ENCODE measurements around the gene THBD.

Gene THBD

DNA sequence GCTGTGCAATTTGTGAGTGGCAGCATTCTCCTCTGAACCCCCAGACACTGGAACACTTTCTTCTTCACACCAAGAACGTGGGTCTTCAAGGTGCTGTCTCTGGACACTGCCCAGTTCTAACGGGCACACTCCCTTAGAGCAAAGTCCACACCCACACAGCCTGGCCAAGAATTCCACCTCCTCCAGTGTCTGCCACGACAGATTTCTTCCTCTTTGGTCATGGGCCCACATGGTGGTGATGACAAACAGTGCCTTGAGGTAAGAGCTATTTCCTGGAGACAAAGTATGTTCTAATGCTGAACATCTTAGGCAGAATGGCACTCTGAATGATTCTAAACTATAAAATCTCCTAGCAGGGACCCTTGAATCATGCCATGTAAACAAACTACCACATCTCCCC is 39.8 kb downstream of the THBD start:
- no peak for DNase-seq (ENCODE audit: low spot score)

DNA sequence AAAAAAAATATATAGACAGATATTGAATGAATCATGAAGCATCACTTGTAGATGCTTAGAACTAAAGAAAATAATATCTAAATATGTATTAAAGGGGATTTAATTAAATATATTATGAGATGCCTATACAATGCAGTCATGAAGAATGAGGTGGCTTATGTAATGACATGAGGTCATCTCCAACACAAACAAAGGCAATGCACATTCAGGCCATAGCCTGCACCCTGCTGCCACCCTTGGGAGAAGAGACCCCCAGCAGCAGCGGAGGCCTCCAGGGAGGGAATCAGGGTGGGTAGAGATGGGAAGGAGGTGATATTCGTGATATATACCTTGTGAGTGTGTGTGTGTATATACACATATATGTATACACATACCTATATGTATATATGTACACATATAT is 40.8 kb downstream of the THBD start:
- DNase-seq (ENCODE audit: low spot score) = no peak

DNA sequence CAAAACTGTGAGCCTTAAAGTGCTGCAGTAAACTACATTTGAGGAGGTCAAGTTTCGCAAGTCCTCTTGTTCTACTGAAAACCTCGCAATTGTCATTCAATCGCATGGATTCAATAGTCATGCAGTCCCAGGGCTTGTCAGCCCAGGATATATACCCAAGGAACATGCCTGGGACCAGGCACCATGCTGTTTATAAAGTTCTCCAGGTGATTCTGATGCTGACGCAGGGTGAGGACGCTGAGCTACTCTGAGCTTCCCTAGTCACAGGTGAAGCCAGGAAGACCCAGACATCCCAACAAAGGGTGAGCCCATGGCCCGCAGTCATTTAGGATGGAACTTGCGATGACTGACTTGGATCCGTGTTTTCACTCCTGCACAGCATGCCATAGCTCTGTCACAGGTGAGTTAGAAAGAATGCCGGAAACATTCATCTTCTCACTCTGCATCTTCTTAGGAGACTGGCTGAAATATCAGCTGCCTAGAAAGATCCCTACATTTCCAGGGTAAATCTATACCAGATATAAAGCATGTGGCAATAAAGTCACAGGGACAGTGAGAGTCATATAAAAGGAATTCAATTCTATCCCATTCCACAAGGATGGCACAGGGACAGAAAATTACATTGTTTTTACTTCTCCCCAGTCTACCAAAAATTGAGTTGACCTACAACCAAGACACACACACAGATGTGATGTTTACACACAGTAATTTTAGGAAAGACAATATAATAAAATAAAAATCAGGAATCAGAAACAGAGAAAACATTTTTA is 41.4 kb downstream of the THBD start:
- DNase-seq (ENCODE audit: low spot score) = no peak

DNA sequence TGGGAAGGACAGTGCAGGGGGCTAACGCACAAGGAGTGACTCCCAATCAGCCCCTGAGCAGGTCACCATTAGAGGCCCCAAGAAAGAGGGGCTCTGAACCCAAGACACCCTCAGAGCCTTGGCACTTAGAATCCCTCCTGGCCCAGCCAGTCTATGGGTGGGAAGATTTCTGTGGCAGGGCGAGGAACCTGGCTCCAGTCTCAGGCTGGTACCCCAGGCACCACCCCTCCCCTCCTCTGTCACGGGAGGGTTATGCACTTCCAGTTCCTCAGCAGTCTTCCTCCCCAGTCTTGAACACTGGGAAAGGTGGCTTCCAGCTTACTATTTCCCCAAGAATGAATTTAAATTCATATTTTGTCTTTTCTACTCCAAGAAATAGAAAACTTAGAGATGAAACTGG is 42.0 kb downstream of the THBD start:
- no peak for DNase-seq (ENCODE audit: low spot score)

DNA sequence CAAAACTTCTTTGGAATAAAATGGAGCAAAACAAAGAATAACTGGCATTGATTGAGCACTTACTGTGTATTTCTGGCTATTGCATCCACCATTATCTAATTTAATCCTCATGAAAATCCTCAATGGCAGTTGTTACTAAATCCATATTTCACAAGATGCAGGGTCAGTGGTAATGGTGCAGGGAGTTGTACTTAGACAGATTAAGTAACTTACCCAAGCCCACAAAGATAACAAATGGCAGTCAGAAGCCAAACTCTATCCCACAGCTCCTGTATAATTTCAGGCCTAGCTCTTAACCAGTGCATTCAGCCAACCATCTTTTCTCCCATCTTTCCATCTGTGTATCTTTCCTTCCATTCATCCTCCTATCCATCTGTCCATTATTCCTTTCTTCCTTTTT is 43.7 kb downstream of the THBD start:
- DNase-seq (ENCODE audit: low spot score) = no peak

DNA sequence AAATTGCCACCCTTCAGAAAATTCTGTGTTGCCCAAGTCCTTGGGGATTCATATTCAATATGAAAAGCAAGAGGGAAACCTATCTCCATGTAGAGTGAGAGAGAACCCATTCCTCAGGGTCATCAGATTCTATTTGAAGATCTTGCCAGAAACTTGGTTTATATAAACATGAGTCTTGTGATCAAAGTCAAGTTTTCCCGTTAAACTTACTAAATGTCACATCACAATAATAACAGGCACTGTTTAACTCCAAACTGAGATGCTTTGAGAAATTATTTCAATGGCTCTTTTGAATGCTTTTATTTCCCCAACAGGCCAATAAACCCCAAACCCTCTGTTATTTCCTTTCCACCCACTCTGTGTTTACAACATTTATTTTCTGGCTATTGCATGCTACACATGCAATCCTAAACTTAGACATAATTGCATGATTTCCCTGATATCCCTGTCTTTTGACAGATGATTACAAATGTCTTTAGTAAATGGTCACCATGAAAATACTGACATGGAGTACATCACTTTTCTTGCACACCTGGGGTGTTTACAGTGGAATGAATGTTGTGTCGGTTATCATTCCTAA is 45.5 kb downstream of the THBD start:
- no peak for DNase-seq (ENCODE audit: low spot score)

DNA sequence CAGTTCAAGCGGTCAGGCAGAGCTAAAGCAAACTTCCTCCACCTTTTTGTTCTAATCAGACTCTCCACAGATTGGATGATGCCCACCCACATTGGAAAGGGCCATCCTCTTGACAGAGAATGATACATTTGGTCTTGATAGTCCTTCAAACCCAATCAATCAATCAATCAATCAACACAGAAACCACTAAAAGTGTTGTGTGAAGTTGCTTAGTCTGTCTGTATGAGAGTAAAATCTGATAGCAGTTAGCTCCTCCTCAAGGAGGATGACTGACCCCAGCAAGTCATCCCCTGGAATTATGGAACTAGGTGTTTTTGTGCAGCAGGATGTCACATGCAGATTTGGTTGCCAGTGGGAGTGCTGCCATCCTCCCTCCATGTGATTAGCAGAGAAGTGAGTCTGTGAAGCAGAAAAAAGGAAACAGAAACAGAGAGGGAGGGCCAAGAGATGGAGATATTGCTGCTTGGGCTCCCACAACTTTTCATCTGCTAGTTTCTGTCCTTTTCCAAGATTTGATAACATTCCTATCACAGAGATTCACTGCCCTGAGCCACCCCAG is 46.3 kb downstream of the THBD start:
- DNase-seq (ENCODE audit: low spot score) = no peak

DNA sequence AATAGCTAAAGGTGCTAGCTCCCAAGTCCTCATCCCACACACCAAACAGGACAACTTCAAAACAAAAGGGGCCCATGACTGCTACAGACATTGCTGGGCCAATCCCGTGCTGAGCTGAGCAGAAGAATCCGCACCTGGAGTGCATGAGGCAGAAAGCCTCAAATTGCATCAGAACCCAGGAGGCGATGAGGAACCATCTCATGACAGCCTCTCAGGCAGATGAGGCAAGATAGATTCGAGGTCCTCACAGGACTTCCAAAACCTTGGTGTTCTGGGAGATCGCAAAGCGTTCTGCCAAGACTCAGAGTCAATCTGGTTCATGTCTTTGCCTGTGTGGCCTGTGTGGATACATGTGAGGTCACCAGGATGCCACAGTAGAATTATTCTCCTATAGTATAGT is 47.2 kb downstream of the THBD start:
- no peak for DNase-seq (ENCODE audit: low spot score)

DNA sequence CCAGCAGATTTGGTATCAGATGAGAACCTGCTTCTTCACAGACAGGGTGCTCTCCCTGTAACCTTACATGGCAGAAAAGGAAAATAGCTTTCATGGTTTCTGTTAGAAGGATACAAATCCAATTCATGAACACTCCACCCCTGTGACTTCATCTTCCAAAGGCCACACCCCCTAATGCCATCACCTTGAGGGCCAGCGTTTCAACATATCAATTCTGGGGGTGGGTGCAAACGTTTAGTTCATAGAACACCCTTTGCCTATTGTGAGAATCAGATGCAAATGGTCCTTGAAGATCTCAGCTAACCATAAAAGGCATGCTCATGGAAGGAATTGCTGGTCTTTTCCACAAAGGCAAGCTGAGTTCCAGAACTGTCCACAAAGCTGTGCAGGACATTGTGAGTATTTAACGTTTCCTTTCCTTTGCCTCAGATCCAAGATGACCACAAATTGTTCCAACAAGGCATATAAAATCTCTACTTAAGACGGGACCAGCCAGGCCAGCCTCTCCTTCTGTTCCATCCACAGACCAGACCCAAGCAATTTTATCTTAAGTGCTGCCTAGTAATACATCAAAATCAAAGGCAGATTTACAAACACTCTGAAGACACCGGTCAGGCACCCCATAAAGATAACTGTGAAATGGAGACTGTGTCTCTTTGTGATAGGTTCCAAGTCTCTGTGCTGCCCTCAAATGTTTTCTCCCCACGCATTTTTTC is 49.1 kb downstream of the THBD start:
- no peak for DNase-seq (ENCODE audit: low spot score)

DNA sequence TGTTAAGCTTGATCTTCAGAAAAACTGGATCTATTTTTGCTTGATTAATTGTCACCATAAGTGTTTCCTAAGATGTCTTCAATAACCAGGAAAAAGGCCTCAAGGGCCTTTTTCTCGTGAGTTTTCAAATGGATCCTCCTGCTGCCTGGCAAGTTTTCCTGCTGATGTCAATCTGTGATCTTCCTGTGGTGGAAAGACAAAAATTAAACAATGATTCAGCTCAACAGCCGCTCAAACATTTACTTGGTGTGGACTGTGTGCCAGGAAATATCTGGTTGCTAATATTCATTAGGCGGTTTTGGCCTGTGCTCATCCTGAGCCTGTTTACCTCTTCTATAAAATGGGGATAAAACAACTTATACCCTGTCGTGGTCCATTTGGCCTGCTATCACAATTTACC is 49.7 kb downstream of the THBD start:
- DNase-seq (ENCODE audit: low spot score) = no peak

DNA sequence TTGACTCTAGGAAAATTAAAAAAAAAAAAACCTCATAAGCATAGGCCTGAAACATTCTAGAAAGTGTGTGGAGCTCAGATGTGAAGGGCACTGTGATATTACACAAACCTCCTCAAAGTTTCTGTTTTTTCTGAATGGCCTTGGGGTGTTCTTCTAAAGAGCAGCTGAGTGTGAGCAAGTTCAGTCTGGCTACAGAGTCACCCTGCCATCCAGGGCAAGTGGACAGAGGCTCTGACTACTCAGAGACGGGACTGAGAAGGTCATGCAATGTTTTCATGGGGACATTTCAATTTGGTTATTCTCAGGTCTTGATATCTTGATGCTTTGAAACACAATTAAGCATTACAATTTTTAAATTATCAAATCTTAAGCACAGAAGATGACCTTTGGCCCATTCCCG is 51.0 kb downstream of the THBD start:
- no peak for DNase-seq (ENCODE audit: low spot score)

DNA sequence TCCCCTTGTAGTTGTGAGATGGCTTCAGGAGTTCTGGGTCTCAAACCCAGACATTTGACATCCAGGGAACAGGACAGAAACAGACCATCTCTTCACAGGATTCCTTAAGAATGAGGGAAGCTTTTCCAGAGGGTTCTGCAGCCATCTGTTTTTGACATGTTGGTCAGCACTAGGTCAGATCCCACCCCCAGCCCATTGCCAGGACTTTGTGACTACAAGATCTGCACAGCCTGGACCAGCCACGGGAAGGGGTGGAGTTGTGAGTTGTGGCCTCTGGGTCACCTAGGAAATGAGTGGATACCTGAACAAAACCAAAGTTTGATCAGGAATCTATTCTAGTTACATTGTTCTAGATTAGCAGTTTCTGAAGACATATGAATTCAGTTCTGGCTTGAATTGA is 53.5 kb downstream of the THBD start:
- DNase-seq (ENCODE audit: low spot score) = no peak

Data from HuH-7 (cell line).